PC-3 (cell line): ENCODE results near the gene HGD. TPM values are rescaled to one million over a fixed set of nuclear protein-coding genes. Genes with fewer than 3 reads are reported as not detected.
A peak's percentile ranks its signal among the peaks of the same experiment; 100 is the strongest.

Source experiments
- ATAC-seq: fragments of 200-7000 bp; cut with Tn5 transposase; 2 replicates; pipeline ENCODE4 v1.9.1; 2020; ENCODE audit warnings: mild to moderate bottlenecking, moderate library complexity
- BruUV-seq: library from RNA; stranded (reverse); fragments of 400-500 nt; replicated peaks from 2 replicates; lab custom pipeline; 2021; lab: Mats Ljungman, UMichigan
- CTCF ChIA-PET: fragments of 300-600 bp; sonication (Branson Sonifier 250); formaldehyde crosslinking; loops from one replicate; lab custom pipeline; 2022; ENCODE audit warnings: antibody characterized with exemption; lab: Charles Lee
- POLR2A ChIA-PET: fragments of 300-600 bp; sonication (Branson Sonifier 250); formaldehyde crosslinking; loops from one replicate; lab custom pipeline; 2022; ENCODE audit warnings: antibody characterized with exemption; ENCODE audit not compliant: unreplicated experiment; lab: Charles Lee
- DNase-seq: peaks from one replicate; pipeline ENCODE4 v3.0.0-alpha.2; 2015
- H2AFZ ChIP-seq: fragments of 300-600 bp; sonication (generic); 2 replicates; pipeline ENCODE4 v1.6.0; 2016; ENCODE audit warnings: antibody characterized with exemption, low read length
- H3F3A ChIP-seq: fragments of 300-600 bp; sonication (generic); one replicate; pipeline ENCODE4 v1.6.0; 2017; ENCODE audit warnings: antibody characterized with exemption, low read length, control low read depth, mild to moderate bottlenecking; ENCODE audit not compliant: unreplicated experiment
- H3K27ac ChIP-seq: fragments of 300-600 bp; sonication (generic); 2 replicates; pipeline ENCODE4 v1.5.1; 2016; ENCODE audit warnings: mild to moderate bottlenecking, low read length
- H3K27me3 ChIP-seq: fragments of 300-600 bp; sonication (generic); 2 replicates; pipeline ENCODE4 v1.6.1; 2016; ENCODE audit warnings: low read length, mixed read lengths
- H3K36me3 ChIP-seq: fragments of 300-600 bp; sonication (generic); 2 replicates; pipeline ENCODE4 v1.6.1; 2016; ENCODE audit warnings: low read depth, mixed run types, low read length, mixed read lengths
- H3K4me1 ChIP-seq: fragments of 300-600 bp; sonication (generic); 2 replicates; pipeline ENCODE4 v1.5.1; 2016; ENCODE audit warnings: low read length; ENCODE audit not compliant: insufficient read depth
- H3K4me2 ChIP-seq: fragments of 300-600 bp; sonication (generic); 2 replicates; pipeline ENCODE4 v1.6.0; 2016; ENCODE audit warnings: low read length
- H3K4me3 ChIP-seq: fragments of 300-600 bp; sonication (generic); 2 replicates; pipeline ENCODE4 v1.5.1; 2016; ENCODE audit warnings: mild to moderate bottlenecking, low read length, mixed read lengths
- H3K79me2 ChIP-seq: fragments of 300-600 bp; sonication (generic); 2 replicates; pipeline ENCODE4 v1.6.1; 2017; ENCODE audit warnings: low read length, mixed read lengths
- H3K9ac ChIP-seq: fragments of 300-600 bp; sonication (generic); 2 replicates; pipeline ENCODE4 v1.6.0; 2016; ENCODE audit warnings: mild to moderate bottlenecking, low read length
- H3K9me2 ChIP-seq: fragments of 300-600 bp; sonication (generic); replicated peaks from 2 replicates; pipeline ENCODE4 v1.6.1; 2016; ENCODE audit warnings: mixed run types, low read length, mixed read lengths
- H3K9me3 ChIP-seq: fragments of 300-600 bp; sonication (generic); 2 replicates; pipeline ENCODE4 v1.6.1; 2016; ENCODE audit warnings: low read length, mixed read lengths
- H4K20me1 ChIP-seq: fragments of 300-600 bp; sonication (generic); 2 replicates; pipeline ENCODE4 v1.6.1; 2016; ENCODE audit warnings: low read length, mixed read lengths
- EZH2 ChIP-seq: fragments of 300-600 bp; sonication (generic); IDR thresholded peaks from one replicate; pipeline ENCODE4 v1.6.1; 2017; ENCODE audit warnings: antibody characterized with exemption, mild to moderate bottlenecking, low read length; ENCODE audit not compliant: unreplicated experiment
- EZH2phosphoT487 ChIP-seq: fragments of 300-600 bp; sonication (generic); IDR thresholded peaks from 2 replicates; pipeline ENCODE4 v1.6.1; 2018; ENCODE audit warnings: mild to moderate bottlenecking, antibody characterized with exemption, low read length, borderline replicate concordance
- intact Hi-C: fragments of 100-400 bp; cut with micrococcal nuclease; formaldehyde crosslinking; loops from 2 replicates; pipeline ENCODE4 v1.9.0; 2023
- total RNA-seq: library from RNA; depleted of rRNA; stranded (reverse); fragments of >200 nt; gene quantifications from 2 replicates; pipeline ENCODE4 v1.2.3, GENCODE V29; 2014
- TF ChIP-seq, protein P1 (sequence below): fragments of 300-600 bp; sonication (generic); conservative IDR thresholded peaks from 2 replicates; pipeline ENCODE4 v1.5.1; 2017; ENCODE audit warnings: antibody characterized with exemption, low read depth, mild to moderate bottlenecking, low read length

Gene HGD
- total RNA-seq, 1 experiment from 2014 or later = 0.11 TPM

DNA sequence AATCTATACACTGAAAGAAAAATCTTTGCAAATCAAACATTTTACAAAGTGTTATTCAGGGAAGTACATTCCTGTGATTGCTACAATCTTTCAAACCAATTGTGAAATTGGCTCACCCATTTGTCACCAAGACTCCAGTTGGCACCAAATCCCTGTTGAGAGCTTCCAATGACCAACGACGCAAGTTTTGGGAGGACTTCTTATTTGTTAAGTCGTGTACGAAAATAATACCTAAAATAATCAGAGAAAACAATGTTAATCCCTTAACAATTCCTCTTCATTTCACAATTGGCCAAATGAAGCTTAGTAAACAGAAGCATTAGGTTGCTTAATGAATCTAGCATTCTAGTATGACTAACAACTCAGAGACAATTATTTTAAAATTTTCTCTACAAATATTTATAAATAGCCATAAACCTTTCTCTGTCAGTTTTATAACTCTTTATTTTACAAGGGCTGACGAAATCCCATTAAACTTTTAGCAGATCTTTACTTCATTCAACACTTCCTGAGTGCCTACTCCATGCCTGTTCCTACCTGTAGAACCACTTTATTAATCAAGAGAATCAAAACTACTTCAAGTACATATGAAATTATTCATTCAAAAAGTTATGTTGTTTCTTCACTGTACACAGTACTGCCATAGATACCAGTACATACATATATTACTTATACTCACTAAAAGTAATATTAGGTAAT is 24.0 kb upstream of the HGD start:
- Histone ChIP-seq H3F3A (no peaks in the 10 kb centered on the region), H3K9me3 (no peaks in the 10 kb centered on the region), H3K27me3 (no peaks in the 10 kb centered on the region), H3K9ac (no peak overlapping the region), H3K79me2 (no peaks in the 10 kb centered on the region), H4K20me1 (no peaks in the 10 kb centered on the region), H2AFZ (no peak overlapping the region), H3K4me3 (no peak overlapping the region), H3K4me1 (no peaks in the 10 kb centered on the region; the same call in 1 of the 2 replicates), H3K4me2 (no peak overlapping the region), H3K9me2 (no peaks in the 10 kb centered on the region), H3K36me3 (peaks cover 12% of the 10 kb centered on the region), H3K27ac (peak overlapping the region; percentile 39)
- ATAC-seq (peak; percentile 87), DNase-seq (peak; percentile 36)
- BruUV-seq = no TSS peak
- POLR2A ChIA-PET = interaction anchor here (0.6 kb wide), 1 partner anchor 964 kb away, joined by 7 read pairs; no protein-coding TSS in a partner anchor
- CTCF ChIA-PET = interaction anchor here (1.1 kb wide), 1 partner anchor 71 kb away, joined by 6 read pairs; no protein-coding TSS in a partner anchor
- intact Hi-C loops = loop anchor here (1.0 kb wide), 2 partner anchors 13 to 36 kb away; partner anchors contain the start of genes GTF2E1 and RABL3
- TF ChIP-seq, protein P1, sequence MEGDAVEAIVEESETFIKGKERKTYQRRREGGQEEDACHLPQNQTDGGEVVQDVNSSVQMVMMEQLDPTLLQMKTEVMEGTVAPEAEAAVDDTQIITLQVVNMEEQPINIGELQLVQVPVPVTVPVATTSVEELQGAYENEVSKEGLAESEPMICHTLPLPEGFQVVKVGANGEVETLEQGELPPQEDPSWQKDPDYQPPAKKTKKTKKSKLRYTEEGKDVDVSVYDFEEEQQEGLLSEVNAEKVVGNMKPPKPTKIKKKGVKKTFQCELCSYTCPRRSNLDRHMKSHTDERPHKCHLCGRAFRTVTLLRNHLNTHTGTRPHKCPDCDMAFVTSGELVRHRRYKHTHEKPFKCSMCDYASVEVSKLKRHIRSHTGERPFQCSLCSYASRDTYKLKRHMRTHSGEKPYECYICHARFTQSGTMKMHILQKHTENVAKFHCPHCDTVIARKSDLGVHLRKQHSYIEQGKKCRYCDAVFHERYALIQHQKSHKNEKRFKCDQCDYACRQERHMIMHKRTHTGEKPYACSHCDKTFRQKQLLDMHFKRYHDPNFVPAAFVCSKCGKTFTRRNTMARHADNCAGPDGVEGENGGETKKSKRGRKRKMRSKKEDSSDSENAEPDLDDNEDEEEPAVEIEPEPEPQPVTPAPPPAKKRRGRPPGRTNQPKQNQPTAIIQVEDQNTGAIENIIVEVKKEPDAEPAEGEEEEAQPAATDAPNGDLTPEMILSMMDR = no peak
- TF ChIP-seq EZH2 = no peak
- no peak for TF ChIP-seq EZH2phosphoT487

DNA sequence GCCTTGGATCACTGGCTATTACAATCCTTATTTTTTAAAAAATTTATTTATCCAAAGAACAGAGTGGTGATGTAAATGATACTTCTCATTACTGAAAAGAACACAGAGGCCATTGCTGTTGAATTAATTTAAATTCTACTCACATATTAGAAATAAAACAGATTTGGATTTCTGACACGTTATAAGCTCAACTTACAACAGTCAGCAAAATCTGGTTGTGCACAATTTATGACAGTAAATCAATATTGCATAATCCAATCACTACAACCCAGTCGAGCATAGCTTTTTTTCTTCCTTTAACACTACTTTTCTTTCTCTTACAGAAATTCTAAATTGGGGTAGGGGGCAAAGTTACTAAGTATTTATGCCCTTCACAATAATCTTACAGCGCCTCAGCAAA is 17.3 kb upstream of the HGD start:
- no peaks in the 10 kb centered on the region for H3K27me3 ChIP-seq
- ChIA-PET CTCF (no interaction called here), POLR2A (no interaction called here)
- H3K36me3 ChIP-seq = peaks cover 9% of the 10 kb centered on the region
- DNase-seq (no peak), ATAC-seq (no peak)
- H3K4me3 ChIP-seq = no peak overlapping the region
- no peaks in the 10 kb centered on the region for H3K4me1 ChIP-seq
- no peaks in the 10 kb centered on the region for H3K79me2 ChIP-seq
- H2AFZ ChIP-seq = no peak overlapping the region
- H3K9me2 ChIP-seq = no peaks in the 10 kb centered on the region
- no peaks in the 10 kb centered on the region for H4K20me1 ChIP-seq
- H3K27ac ChIP-seq = no peak overlapping the region
- no peak overlapping the region for H3K4me2 ChIP-seq
- intact Hi-C loops = no loop called here
- H3K9me3 ChIP-seq = no peaks in the 10 kb centered on the region
- no peak overlapping the region for H3K9ac ChIP-seq
- no peaks in the 10 kb centered on the region for H3F3A ChIP-seq
- no TSS peak for BruUV-seq
- TF ChIP-seq EZH2phosphoT487 (no peak), EZH2 (no peak)

DNA sequence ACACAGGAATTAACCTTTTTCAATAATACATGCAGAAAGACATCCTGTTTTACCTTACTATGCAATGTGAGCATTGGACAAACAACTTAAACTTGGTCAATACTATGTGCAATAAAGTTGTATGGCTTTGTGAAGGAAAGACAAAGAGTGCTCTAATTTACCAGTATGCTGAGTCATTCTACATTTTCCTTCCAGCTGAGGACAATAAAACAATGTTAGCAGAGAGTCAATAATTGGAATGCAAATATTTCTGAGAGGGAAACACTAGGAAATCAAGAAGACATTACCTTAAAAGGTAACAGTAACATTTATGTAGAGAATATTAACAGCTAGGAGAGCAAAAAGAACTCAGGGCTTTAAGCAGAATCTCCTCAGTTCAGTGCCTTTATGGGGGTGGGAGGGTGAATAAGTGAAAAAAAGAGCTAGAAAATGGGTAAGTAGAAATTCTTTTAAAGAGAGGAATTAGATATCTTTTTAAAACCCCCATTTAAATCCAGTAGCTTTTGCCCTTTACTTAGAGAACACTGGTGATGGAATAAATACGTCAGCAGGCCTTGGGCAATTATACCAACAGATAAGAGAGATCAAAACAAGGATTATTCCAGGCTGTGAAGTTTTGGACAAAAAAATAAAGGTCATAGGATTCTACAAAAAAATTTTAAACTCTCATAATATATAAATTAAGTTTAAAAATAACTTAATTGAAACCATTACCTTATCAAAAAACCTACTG is 11.6 kb upstream of the HGD start:
- no TSS peak for BruUV-seq
- peak; percentile 97 for ATAC-seq
- no peak overlapping the region for H2AFZ ChIP-seq
- intact Hi-C loops = loop anchor here (1.0 to 5.0 kb wide), 5 partner anchors 13 to 126 kb away; partner anchors contain the start of genes GTF2E1 and RABL3
- H4K20me1 ChIP-seq = no peaks in the 10 kb centered on the region
- no peaks in the 10 kb centered on the region for H3K27me3 ChIP-seq
- peak overlapping the region; percentile 47 for H3K27ac ChIP-seq
- H3K79me2 ChIP-seq = no peaks in the 10 kb centered on the region
- ChIA-PET POLR2A (interaction anchor here (0.6 to 0.7 kb wide), 2 partner anchors 48 to 598 kb away, joined by 4 to 7 read pairs; no protein-coding TSS in a partner anchor), CTCF (interaction anchor here (1.0 kb wide), 1 partner anchor 71 kb away, joined by 4 read pairs; no protein-coding TSS in a partner anchor)
- peaks cover 3% of the 10 kb centered on the region; the same call in 1 of the 2 replicates for H3K36me3 ChIP-seq
- H3K9ac ChIP-seq = no peak overlapping the region
- no peaks in the 10 kb centered on the region for H3F3A ChIP-seq
- no peaks in the 10 kb centered on the region for H3K9me3 ChIP-seq
- no peak overlapping the region for H3K4me3 ChIP-seq
- peak overlapping the region; percentile 37 for H3K4me2 ChIP-seq
- H3K9me2 ChIP-seq = no peaks in the 10 kb centered on the region
- peak; percentile 83 for DNase-seq
- H3K4me1 ChIP-seq = peaks cover 9% of the 10 kb centered on the region
- TF ChIP-seq EZH2 = no peak
- TF ChIP-seq EZH2phosphoT487 = no peak
- TF ChIP-seq, protein P1 = no peak
